ENCODE measurements around the gene RPP21.
"Not testable (repeated sequence)": the region's sequence is repeated elsewhere in the genome, so short reads cannot be mapped to it uniquely, and the experiment has no call there.

Gene RPP21

DNA sequence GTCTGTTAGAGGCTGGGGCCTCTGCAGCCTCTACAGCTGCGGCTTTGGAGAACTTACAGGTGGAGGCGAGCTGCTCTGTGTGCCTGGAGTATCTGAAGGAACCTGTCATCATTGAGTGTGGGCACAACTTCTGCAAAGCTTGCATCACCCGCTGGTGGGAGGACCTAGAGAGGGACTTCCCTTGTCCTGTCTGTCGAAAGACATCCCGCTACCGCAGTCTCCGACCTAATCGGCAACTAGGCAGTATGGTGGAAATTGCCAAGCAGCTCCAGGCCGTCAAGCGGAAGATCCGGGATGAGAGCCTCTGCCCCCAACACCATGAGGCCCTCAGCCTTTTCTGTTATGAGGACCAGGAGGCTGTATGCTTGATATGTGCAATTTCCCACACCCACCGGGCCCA lies 15.6 kb upstream of the RPP21 start:
- DNase-seq (ENCODE audit: low spot score): no peak

DNA sequence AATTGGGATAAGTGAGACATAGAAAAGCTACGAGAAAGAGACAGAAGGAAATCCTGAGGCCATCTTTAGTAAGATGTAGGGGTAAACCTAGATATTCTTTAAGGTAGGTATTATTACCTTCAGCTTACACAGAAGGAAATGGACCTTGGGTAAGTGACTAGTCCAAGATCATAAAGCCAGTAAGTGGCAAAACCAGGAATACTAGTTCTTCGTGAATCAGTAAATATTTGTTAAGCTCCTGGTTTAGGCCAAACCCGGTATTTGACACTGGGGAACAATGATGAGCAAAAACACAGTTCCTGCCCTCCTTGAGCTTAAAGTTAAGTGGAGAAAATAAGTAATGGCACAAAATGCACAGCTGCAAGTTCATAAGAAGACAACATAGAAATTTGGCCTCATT lies 13.0 kb upstream of the RPP21 start:
- no peak for DNase-seq (ENCODE audit: low spot score)

DNA sequence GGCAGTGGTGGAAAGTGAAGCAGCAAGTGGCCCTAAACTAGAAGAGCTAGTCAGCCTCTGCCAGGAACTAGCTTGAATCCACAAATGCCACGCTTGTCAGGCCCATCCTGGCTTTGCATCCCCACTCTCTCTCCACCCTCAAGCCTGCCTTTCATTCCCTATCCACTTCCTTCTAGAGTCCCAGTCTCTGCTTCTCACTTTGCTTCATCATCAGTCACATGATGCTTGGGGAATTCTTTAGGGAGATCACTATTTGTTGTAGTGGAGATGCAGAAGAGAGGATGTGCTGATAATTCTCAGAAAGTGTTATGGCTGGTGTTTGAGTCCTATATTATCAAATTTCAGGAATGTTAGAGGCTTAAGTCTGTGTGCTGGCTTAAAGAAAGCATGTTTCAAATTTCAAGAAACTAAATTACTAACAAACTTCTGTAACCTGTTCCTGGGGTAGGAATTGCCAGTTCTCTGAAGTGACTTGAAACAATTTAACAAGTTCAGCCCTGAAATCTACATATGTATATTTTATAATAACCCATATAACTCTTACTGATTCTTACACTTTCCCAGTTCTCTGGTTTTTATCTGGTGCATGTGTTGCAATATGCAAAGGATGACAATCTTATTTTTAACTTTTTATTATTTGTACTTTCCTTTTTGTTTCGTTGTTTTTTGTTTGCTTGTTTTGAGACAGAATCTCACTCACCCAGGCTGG lies 10.7 kb upstream of the RPP21 start:
- no peak for DNase-seq (ENCODE audit: low spot score)

DNA sequence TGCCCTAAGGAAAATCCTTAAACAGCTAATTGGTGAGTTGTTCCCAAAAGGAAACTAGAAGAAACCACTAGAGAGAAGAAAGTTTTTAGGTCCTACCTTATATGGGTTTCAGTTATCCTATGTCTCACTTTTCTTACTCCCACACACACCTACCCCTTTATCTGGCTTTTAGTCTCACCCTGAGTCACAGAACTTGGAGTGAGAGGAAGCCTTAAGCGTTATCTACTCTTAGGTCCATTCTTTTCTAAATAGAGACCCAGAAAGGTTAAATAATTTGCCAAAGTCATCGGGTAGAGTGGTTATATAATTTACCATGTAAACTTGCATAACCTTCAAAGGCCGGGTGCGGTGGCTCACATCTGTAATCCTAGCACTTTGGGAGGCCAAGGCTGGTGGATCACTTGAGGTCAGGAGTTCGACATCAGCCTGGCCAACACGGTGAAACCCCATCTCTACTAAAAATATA lies 4.3 kb upstream of the RPP21 start:
- DNase-seq (ENCODE audit: low spot score): no peak

DNA sequence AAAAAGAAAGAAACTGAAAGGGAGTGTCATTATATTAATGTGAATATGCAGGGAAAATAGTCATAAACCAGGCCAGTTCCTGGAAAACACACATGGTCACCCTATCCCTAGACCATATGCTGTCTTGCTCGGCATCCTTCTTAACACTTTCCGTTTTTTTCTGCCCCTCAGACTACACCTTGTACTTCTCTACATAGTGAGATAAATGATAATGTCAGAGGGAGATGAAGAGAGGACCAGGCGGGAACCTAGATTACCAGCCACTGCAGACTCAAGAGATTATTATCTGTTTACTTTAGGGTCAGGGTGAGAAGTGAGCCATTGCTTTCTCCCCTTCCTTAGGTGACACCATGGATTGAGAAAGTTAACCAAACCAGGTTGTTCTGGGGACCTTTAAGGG lies 3.7 kb upstream of the RPP21 start:
- DNase-seq (ENCODE audit: low spot score): no peak

DNA sequence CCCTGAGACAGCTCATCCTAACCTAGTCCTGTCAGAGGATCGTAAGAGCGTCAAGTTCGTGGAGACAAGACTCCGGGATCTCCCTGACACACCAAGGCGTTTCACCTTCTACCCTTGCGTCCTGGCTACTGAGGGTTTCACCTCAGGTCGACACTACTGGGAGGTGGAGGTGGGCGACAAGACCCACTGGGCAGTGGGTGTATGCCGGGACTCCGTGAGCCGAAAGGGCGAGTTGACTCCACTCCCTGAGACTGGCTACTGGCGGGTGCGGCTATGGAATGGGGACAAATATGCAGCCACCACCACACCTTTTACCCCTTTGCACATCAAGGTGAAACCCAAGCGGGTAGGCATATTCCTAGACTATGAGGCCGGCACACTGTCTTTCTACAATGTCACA lies 3.2 kb upstream of the RPP21 start:
- DNase-seq (ENCODE audit: low spot score): no peak

DNA sequence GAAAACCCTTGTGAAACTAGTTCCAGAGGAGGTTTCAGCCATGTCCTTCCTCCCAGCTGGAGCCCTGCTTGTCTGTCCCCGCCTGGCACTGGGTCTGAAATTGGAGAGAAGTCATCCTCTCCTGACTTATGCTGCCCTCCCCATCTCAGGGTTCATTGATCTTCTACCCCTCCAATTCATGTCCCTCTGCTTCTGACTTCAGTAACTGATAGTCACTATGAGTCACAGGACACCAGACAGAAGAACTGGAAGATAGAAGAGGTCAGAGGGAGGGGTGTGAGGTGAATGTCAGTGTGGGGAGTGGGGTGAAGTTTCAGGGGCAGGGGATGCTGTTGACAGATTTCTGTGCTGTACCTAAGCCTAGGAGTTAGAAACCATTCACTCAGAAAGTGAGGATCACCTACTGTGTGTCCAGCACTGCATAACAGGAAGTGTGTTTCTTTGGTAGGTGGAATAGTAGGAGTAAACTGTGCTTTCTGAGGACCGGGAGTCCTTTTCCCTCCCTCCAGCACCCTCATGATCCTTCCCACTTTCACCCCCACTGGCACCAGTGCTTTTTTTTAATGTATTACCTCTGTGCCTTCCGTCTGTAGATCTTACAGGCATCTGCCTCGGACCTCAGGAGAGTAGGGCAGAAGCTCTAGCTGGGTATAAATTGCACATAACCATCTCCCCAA lies 627 bp upstream of the RPP21 start:
- no peak for DNase-seq (ENCODE audit: low spot score)

DNA sequence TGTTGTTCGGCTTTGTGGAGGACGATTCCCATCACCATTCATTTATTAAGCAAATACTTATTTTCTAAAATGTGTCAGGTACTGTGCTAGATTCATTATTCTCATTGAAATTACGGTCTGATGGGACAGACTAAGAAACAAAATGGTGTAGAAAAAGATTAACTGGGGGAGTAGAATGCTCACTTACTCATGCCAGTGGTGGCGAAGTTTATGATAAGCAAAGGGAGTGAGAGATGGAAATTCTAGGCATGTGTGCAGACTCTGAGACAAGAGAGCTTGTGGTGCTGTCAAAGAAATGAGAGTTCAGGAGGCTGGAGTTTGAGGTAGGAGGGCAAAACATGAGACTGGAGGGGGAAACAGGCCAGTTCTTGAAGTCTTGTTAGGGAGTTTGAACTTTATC lies 896 bp downstream of the RPP21 start:
- no peak for DNase-seq (ENCODE audit: low spot score)

DNA sequence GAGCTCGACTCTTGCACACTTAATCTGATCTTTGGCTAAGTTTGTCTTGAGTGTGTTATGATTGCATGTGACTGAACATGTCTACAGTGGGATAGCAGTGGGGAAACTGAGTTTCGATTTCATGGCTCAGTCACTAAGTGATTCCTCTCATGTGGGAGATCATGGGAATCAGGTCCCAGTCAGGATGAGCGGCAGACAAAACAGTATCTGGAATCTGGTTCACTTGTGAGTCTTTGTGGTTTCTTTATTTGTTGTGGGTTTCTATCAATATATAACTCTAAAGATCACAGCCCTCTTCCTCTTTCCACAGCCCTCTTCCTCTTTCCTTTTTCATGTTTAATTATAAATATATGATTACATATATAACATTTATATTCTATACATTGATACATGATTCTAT lies 4.0 kb downstream of the RPP21 start:
- DNase-seq (ENCODE audit: low spot score): no peak

DNA sequence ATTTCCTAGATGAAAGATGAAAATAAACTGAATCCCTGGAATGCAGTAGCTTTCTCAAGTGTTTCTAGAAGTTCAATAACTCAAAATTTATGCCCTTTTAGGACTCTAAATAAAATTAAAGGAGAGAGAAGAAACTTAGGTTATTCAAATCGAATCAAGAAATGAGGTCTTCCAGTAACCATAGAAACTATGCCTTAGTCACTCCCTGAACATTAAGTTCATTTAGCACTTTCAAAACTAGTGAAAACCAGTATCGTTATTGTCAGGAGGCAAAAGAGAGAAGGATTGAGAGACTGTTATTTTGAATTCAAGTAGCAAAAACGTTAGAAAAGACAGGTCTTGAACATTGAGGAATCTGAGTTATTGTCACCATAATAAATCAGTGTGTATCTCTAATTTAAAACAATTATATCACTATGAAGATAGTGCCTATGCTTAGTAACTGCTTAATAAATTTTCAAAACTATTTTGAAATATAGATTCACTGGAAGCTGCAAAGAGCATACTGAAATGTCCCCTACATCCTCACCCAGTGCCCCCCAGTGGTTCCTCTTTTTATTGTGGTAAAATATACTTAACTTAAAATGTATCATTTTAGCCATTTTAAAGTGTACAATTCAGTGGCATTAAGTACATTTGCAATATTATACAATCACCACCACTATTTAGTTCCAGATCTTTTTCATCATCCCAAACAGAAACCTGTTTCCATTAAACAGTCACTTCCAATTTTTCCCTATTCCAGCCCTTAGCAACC lies 4.6 kb downstream of the RPP21 start:
- DNase-seq (ENCODE audit: low spot score): no peak

DNA sequence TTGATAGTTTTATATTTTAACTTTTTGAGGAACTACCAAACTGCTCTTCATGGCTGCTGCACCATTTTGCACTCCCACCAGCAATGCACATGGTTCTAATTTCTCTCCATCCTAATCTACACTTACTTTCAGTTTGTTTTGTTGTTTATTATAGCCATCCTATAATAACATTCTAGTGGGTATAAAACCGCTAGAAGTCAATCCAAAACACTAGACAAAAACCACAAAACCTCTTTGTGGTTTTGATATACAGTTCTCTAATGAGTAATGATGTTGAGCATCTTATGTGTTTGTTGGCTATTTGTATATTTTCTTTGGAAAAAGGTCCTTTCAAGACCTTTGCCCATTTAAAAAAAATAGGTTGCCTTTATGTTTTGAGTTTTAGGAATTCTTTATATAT lies 5.6 kb downstream of the RPP21 start:
- no peak for DNase-seq (ENCODE audit: low spot score)

DNA sequence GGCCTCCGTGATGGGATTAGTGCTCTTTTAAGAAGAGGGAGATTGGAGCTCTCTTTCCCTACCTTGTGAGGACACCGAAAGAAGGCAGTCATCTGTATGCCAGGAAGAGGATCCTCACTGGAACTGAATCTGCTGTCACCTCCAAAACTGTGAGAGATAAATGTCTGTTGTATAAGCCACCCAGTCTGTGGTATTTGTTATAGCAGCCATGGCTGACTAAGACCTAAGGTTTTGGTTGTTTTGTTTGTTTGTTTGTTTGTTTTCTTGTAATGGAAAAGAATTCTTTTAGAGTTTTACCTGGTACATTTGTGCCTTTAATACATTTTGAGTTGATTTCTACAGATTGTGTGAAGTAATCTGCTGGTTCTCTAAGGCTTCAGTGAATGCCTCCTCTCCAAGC lies 7.6 kb downstream of the RPP21 start:
- no peak for DNase-seq (ENCODE audit: low spot score)

DNA sequence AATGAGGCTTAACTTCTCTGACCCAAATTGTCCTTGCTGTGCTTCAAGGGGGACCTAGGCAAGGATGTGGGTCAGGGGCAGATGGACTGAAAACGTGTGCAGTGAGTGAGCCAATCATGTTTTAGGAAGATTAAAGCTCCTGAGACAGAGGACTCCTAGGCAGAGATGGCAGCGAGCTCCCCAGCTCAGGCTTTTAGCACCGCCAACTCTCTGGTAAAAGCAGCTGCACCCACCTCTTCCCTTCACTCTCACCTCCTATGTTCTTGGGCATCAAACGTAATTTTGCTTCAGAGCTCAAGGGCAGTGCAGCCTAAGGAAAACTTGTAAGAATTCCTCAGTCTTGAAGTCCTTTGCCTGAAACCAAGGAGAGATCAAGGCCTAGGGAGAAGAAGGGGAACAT lies 10.3 kb downstream of the RPP21 start:
- DNase-seq (ENCODE audit: low spot score): no peak

DNA sequence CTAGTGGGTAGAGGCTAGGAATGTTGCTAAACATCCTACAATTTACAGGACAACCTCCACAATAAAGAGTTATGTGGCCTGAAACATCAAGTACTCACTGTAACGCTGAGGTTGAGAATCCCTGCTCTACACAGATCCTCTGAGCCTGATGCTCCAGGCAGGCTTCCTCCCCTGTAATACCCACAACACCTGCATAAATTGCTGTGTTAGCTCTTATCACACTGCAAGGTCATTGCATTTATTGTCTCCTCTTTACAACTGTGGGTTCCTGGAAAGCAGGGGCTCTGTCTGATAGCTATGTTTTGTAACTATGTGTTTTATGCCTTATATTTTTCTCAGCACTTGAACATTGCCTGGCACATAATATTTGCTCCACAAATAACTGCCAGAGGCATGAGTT lies 11.6 kb downstream of the RPP21 start:
- DNase-seq (ENCODE audit: low spot score): no peak

DNA sequence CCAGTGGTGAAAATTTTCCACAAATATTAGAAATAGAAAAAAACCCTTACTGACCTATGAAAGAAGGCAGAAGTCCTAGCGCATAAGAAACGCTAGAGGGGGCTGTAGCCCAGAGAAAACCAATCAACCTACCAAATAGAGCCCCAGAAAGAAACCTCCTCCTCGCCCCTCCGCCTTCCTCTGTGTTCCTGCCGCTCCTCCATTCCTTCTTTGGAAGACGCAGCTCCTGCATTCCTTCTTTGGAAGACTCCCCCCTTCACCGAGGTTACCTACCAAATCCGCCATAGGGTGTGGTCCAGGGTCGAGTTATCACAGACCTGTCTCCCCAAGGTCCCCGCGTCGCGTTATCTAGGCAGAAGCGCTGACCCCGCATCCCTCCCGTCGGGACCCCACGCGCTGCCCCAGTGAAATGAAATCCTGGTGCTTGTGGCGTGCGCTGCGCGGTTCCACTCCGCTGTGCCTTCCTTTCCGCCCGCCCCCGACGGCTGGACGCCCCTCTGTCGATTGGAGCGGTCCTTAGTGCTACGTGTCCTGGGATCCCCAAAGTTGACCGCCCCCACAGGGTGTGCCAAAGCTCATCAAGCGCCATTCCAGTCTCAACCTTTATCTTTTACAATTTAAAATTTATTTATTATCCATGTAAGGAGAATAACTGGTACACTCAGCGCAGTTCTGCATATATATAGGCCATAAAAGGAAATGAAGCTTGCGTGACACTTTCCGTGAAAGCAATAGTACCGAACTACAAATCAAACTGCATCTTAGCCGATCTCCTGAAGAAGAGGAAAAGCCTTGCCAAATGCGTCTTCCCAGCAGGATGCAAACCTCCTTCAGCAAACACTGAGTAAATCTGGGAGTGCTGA lies 13.0 kb downstream of the RPP21 start:
- DNase-seq (ENCODE audit: low spot score): peak; percentile 76

DNA sequence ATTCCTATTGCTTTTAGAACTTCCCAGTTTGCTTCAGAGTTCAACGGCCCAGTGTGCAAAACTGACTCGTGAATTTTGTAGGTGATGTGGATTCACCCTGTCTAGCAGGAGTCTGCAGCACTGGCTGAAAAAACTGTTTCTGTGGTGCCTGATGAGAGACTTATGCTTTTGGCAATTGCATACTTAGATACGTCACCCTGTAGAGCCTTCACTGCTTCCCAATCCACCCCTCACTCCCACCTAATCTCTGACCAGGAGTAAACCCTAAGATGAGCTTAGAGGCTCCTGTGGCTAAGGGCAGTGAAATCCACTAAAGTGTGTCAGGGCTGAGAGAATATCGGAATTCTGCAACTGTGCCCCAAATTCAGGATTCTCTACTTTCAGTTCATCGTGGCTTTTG lies 14.3 kb downstream of the RPP21 start:
- DNase-seq (ENCODE audit: low spot score): no peak

DNA sequence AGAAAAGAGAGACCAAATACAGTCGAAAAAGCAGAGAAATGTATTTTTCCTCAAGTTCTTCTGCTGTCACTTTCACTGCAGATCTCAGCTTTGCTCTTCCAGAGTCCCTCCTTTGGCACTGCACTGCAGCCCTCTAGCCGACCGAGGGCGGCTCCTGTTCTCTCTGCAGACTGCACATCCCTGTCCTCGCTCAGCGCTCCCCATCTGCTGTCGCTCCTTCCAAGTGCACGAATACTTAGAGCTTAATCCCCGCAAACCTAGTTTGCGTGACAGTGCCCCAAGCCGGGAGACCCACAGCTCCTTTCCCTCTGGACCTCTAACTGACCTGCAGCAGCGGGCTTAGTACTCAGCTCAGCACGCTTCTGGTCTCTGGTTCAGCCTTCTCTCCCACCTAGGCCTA lies 15.2 kb downstream of the RPP21 start:
- DNase-seq (ENCODE audit: low spot score): no peak

DNA sequence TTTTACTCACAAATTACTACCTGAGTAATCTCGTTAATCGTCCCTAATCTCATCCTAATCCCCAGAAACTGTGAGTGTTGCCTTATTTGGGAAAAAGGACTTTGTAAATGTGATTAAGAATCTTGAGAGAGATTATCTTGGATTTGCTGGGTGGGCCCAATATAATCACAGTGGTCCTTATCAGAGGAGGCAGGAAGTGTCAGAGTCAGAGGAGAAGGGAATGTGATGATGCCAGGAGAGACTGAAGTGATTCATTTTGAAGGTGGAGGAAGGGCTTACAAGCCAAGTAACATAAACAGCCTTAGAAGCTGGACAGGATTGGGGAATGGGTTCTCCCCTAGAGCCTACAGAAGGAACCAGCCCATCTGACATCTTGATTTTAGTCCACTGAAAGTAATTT lies 16.7 kb downstream of the RPP21 start:
- no peak for DNase-seq (ENCODE audit: low spot score)

DNA sequence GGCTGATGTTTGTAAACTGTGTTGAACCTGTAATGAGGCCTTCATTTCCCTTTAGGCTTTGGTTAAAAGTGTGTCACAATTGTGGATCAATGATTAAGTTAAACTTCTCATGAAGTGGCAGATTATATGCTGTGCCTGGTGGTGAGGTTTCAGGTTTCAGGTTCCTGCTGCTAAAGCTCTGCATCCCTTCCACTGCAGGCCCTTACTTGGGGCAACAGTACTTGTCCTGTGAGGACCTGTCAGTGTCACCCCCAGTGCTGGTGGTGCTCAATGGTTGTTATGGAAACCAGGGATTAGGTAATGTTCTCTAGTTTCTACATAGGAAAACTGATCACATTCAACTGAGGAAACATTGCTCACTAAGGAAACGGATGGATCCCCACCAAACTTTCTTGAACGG lies 18.5 kb downstream of the RPP21 start:
- no peak for DNase-seq (ENCODE audit: low spot score)

DNA sequence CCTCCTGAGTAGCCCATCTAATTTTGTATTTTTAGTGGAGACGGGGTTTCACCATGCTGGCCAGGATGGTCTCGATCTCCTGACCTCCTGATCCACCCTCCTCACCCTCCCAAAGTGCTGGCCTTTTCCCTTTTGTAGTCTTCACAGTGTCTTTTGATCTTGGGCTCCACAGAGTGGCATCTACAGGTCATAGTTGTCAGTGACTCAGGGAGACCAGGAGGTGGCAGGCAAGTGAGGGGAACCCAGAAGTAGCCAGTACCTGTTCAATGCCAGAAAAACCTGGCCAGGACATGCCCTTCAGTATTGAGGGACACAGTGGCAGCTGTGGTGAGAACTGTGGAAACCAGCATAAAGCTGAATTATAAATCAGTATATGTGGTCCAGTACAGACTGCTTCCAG lies 19.6 kb downstream of the RPP21 start:
- DNase-seq (ENCODE audit: low spot score): no peak

DNA sequence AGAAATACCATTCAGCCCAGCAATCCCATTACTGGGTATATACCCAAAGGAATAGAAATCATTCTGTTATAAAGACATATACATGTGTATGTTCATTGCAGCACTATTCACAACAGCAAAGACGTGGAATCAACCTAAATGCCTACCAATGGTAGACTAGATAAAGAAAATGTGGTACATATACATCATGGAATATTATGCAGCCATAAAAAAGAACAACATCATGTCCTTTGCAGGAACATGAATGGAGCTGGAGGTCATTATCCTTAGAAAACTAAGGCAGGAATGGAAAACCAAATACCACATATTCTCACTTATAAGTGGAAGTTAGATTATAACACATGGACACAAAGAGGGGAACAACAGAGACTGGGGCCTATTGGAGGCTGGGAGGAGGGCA lies 24.3 kb downstream of the RPP21 start:
- DNase-seq (ENCODE audit: low spot score): not testable (repeated sequence)

DNA sequence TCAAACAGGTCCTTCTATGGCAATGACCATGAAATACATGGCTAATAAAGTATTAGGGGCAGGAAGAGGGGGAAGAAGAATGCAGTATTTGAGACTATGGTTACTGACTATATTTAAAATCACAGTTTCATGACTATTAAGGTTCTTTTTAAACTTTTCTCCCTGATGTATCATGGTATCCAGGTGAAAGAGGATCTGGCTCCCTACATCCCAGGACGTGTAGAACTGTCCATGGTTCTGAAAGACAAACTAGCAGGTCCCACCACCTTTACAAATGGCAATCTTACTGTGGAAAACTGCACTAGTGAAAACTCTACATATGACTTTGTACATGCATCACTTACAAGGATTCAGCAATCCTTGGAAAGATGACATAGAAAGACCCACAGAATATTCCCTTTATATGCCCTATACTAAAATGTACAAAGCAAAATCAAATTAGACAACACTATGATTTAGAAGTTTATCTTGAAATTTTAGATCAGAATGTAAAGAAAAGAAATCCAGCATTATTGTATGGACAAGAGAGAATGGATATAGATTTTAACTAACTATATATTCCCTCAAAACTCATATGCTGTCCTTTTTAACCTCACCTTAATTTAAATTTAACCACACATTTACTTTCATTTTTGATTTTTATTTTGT lies 33.5 kb downstream of the RPP21 start:
- DNase-seq (ENCODE audit: low spot score): no peak

Data from ecto neural progenitor cell (in vitro differentiated cells).